DOHH2 (cell line): ENCODE results near the gene TDRD9.

ENCODE experiments used
- EZH2phosphoT487 ChIP-seq: fragments of 200-600 bp; sonication (generic); IDR thresholded peaks from 2 replicates; pipeline ENCODE4 v1.6.1; 2017; ENCODE audit warnings: borderline replicate concordance, mild to moderate bottlenecking, antibody characterized with exemption, low read length, moderate library complexity, mixed read lengths
- TF ChIP-seq, protein P1 (sequence below): fragments of 200-600 bp; sonication (generic); IDR thresholded peaks from one replicate; pipeline ENCODE4 v1.5.1; 2014; ENCODE audit warnings: antibody characterized with exemption, mild to moderate bottlenecking, low read depth, low read length; ENCODE audit not compliant: poor library complexity, severe bottlenecking

DNA sequence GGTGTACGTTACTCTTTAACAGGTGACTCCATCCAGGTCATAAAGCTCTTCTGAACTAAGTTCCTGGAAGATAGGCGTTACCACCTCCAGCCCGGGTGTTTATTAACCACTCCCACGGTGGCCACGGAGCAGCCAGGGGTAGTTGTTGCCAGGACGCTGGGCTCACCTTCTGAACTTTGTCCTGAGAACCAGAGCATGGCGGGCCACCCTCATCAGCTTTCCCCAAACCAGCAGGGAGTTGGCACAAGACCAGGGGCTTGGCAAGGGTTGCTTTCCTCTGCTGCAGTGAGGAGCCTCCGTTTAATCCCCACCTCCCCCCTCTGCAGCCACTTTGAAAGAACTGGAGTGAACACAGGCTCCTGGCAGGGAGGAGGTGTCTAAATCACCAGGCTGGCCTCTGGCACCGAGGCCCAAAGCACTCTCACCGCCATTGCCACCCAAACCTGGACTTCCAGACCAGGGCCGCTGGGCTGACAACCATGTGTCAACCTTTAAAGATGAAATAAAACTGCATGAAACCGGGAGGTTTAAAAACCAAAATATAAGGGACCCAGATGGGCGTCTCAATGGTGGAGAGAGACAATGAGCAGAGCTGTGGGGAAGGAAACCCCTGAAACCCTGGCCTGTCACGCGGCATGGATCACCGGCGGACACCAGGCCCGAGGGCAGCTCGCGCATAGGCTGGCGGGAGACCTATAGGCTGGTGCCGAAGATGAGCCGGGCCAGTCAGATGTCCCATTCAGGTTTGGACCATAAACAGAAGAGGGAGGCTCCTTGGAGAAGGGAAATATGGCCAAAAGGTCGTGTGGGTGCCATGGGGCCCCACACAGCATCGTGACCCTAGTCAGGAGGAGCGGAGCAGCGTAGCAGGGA lies 30.9 kb upstream of the TDRD9 start:
- TF ChIP-seq, protein P1, sequence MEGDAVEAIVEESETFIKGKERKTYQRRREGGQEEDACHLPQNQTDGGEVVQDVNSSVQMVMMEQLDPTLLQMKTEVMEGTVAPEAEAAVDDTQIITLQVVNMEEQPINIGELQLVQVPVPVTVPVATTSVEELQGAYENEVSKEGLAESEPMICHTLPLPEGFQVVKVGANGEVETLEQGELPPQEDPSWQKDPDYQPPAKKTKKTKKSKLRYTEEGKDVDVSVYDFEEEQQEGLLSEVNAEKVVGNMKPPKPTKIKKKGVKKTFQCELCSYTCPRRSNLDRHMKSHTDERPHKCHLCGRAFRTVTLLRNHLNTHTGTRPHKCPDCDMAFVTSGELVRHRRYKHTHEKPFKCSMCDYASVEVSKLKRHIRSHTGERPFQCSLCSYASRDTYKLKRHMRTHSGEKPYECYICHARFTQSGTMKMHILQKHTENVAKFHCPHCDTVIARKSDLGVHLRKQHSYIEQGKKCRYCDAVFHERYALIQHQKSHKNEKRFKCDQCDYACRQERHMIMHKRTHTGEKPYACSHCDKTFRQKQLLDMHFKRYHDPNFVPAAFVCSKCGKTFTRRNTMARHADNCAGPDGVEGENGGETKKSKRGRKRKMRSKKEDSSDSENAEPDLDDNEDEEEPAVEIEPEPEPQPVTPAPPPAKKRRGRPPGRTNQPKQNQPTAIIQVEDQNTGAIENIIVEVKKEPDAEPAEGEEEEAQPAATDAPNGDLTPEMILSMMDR, result no peak
- no peak for TF ChIP-seq EZH2phosphoT487
